GM18502 (cell line): ENCODE data around the gene PITX3.

Experiments
- ATAC-seq: cut with Tn5 transposase; IDR thresholded peaks from one replicate; pipeline ENCODE4 v1.9.1; 2021; ENCODE audit warnings: mild to moderate bottlenecking; ENCODE audit not compliant: unreplicated experiment, poor library complexity

Gene PITX3

GRCh38 chr10:102188298-102188940 lies 52.9 kb downstream of the PITX3 start:
- ATAC-seq = no peak

DNA sequence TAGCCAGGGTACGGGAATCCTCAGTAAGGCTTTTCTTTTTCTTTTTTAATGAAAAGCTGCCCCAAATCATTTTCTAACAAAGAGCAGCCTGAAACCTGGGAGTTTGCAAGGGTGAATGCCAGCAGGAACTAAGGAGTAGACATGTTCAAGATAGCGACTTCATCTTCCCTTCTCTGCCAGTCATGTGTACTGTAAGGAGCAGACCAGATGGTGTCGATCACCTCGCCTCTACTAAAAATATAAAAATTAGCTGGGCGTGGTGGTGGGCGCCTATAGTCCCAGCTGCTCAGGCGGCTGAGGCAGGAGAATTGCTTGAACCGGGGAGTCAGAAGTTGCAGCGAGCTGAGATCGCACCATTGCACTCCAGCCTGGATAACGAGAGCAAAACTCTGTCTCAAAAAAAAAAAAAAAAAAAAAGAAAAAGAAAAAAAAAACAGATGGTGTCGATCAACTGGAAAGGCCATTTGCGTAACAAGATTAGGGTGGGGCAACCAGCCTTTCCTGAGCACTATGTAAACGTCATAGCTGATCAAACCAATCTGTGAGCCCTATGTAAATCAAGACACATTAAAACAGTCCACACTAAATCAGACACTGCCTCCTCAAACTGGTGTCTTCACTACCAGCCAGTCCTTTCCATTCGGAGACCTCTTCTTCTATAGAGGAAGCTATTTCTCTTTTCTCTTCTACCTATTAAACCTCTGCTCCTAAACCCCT lies 55.3 kb downstream of the PITX3 start:
- no peak for ATAC-seq

GRCh38 chr10:102185272-102185671 lies 56.0 kb downstream of the PITX3 start:
- no peak for ATAC-seq

GRCh38 chr10:102184606-102185005 lies 56.7 kb downstream of the PITX3 start:
- ATAC-seq = no peak
